ENCODE measurements around the gene GIN1. TPM values are rescaled to one million over a fixed set of nuclear protein-coding genes. Genes with fewer than 3 reads are reported as not detected.

GIN1 gene
- total and polyA plus RNA-seq, 9 of the 15 experiments (the other 6 are each of a cell fraction or from before 2014, with no cell fraction given), result 2.4 to 9.8 (median 7.8) TPM

GRCh38 chr5:103132684-103133083 is 12.7 kb upstream of the GIN1 start (continued):
- no peak for TF ChIP-seq MGA (IDR thresholded peaks at IDR 0.05)
- no peak for TF ChIP-seq POLR2G (IDR thresholded peaks at IDR 0.05; ENCODE audit: low read depth, low read length)
- no peak for TF ChIP-seq NKRF (IDR thresholded peaks at IDR 0.05; ENCODE audit: borderline replicate concordance)
- TF ChIP-seq SNAPC5 (CRISPR knock-in tag; IDR thresholded peaks at IDR 0.05), result no peak
- TF ChIP-seq ZBTB12 (CRISPR knock-in tag; IDR thresholded peaks at IDR 0.05), result no peak
- TF ChIP-seq POLR3A (IDR thresholded peaks at IDR 0.05; ENCODE audit: borderline replicate concordance, extremely low read depth, insufficient read depth, insufficient read length), result no peak
- TF ChIP-seq ZNF134 (CRISPR knock-in tag; conservative IDR thresholded peaks at IDR 0.05), result no peak
- no peak for TF ChIP-seq ZBTB26 (CRISPR knock-in tag; IDR thresholded peaks at IDR 0.05)
